NCI-H524 (cell line): ENCODE data around the gene FANCC.
"Not testable (repeated sequence)": the region's sequence is repeated elsewhere in the genome, so short reads cannot be mapped to it uniquely, and the experiment has no call there.

ENCODE experiments used
- DNase-seq, 2 experiments: peaks; one replicate each; lab custom pipeline; 2025; lab: John Stamatoyannopoulos, UW

The FANCC gene

GRCh38 chr9:95330720-95331404 is 13.4 kb upstream of the FANCC start:
- no peak for DNase-seq

GRCh38 chr9:95329061-95329460 is 11.6 kb upstream of the FANCC start:
- not testable (repeated sequence) for DNase-seq

DNA sequence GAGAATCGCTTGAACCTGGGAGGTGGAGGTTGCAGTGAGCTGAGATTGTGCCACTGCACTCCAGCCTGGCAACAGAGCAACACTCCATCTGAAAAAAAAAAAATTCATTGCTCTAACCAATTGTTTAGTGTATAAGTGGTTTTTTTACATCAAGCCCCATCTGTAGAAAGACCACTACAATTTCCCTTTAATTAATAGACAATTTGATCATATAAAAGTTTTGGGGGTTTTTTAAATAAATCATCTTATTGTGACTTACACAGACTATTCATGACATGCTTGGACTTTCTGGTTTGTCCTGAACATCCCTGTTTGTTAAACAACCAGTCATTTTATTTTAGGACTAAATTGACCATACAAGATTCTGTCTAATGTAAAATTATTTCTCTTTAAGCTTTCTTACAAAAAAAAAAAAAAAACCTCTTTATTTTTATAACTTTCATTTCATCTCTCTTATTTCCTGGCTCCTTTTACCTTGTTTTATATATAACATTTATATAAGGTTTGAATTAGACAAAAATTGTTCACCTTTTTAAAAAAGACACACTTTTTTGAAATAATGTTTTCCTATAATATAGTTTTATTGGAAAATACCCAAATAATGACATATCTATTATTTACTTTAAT is 9.8 kb upstream of the FANCC start:
- no peak for DNase-seq

DNA sequence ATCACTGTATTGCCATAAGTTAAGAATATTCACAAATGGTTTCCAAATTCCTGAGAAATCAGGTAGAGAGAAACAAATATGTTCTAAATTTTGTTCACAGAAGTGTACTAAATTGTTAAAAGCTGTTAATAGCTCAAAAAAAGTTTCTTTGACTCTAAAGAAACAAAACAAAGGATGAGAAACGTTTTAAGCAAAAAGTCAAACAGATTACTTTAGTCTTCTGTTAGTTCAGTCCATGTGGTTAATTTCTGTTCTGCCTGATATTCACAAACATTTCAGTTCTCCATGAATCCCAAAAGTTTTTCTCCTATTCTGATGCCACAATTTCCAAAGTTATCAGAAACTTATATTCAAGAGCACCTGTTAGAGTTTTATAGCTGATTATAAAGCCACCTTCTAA is 7.7 kb upstream of the FANCC start:
- no peak for DNase-seq

GRCh38 chr9:95317893-95318211 is 343 bp upstream of the FANCC start:
- DNase-seq = peak in 1 of 2 experiments; percentile 41

DNA sequence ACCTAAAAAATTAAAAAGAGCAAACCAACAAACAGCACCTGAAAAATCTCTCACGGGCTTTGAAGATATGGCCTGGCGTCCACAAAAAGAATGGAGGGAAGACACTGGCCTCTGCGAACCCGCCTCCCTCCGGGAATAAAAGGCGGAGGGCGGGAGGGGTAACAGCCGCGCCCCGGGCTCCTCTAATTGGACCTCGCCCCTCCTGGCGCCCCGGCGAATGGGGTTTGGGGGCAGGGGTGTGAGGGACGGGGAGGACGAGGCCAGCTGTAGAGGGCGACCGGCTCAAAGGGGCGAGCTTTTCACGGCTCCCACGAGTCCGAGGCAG is 753 bp downstream of the FANCC start:
- peak; percentile 91 for DNase-seq

- peak in 1 of 2 experiments; percentile 38 for DNase-seq
These were observed 1.2 kb downstream of the FANCC start for GRCh38 chr9:95316274-95316673.

- DNase-seq = no peak
These were observed 2.3 kb downstream of the FANCC start for GRCh38 chr9:95315108-95315746.

DNA sequence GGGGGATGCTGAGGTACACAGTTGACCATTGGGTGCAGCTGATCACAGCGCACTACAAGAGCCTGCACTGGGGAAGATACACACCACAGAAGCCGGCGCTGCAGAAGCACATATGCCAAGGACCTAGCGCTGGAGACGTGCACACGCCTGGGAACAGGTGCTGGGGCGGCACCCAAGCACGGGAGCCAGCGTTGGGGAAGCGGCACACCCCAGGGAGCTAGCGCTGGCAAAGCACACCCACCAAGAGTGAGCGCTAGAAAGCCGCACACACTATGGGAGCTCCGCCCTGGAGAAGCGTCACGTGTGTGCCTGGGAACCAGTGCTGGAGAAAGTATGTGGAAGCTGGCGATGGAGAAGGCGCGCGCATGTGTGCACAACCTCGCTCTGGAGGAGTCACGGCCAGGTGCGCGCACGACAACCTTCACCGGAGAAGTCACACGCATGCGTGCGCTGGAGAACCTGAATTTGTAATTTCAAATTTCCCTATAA is 4.5 kb downstream of the FANCC start:
- DNase-seq = peak; percentile 98

- no peak for DNase-seq
These were observed 5.5 kb downstream of the FANCC start for GRCh38 chr9:95311961-95312360.

- DNase-seq = no peak
These were observed 10.0 kb downstream of the FANCC start for GRCh38 chr9:95307538-95307937.

GRCh38 chr9:95306819-95307218 is 10.7 kb downstream of the FANCC start:
- DNase-seq = no peak

DNA sequence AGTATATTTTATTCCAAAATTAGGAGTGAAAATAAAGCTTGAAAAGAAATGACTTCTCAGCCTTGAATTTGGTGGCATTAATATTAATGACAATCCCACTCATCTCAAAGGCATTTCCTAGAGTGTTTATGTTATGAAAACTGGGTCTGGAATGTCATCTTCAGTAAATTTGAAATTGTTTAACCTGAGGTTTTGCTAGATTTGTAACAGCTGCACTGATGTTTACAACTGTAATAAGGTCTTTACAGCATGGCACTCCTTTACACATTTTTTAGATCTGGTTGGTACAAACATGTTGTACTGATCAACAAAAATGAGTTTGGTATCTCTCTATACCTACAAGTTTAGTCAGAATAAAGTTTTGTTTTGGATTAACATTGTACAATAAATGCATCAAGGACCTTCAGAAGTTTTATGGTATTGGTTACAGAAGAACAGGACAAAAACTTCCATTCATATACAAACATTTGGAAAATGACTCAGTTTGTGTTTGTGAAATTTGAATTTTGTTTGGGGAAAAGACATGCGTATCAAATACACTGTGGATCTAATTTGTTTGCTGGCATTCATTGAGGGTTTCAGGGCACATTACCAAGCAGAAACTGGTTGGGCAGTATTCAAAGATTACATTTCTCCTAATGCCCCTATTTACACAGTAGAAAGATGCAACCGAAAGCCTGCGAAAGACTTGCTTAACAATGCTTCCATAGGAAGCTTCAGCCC is 11.6 kb downstream of the FANCC start:
- no peak for DNase-seq

DNA sequence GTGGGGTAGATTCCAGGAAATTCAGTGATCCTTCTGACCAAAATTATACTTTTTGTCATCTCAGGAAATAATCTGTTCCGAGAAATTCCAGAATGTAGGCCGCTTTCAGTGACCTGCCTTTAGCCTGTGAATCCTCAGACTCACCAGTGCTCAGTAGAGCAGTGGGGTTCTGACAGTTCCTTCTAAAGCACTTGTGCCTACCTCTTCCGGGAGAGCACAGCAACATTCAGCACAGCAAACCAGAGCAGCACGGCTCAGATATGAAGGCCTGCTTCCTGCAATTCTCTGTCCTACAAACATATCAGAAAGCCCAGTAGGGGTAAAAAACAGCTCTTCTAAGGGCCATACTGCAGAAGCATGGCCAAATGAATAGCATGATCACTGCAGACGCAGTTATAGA is 15.0 kb downstream of the FANCC start:
- DNase-seq = no peak

- no peak for DNase-seq
These were observed 19.7 kb downstream of the FANCC start for GRCh38 chr9:95297760-95298159.

GRCh38 chr9:95297316-95297715 is 20.2 kb downstream of the FANCC start:
- no peak for DNase-seq

- DNase-seq = no peak
These were observed 20.7 kb downstream of the FANCC start for GRCh38 chr9:95296761-95297160.

DNA sequence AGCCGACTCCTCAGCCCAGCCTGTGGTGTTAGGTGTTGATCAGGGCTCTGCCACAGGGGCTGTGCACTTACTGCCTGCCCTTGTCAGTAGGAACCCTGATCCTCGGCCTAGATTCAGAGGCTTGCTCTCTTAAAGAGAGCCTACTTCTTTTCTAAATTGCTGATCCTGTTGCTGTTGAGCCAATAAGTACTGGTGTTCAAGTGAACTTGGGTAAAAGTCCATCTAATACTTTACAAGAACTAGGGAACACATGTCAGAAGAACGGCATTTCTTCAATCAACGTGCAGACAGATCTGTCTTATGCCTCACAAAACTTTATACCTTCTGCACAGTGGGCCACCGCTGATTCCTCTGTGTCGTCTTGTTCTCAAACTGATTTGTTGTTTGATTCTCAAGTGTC is 24.2 kb downstream of the FANCC start:
- DNase-seq = not testable (repeated sequence)

DNA sequence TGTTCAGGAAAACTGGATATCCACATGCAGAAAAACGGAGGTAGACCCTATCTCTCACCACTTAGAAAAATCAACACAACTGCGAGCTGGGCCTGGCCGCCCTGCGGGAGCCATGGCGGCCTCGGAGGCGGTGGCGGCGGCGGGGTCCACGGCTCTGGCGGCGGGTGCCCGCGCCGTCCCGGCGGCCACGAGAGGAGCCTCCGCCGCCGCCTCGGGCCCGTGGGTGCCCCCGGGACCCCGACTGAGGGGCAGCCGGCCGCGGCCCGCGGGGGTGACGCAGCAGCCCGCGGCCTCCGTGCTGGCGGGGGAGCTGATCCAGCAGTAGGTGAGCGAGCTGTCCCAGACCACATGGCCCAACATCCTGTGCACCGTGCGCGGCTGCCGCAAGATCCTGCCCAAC is 25.3 kb downstream of the FANCC start:
- DNase-seq = no peak

DNA sequence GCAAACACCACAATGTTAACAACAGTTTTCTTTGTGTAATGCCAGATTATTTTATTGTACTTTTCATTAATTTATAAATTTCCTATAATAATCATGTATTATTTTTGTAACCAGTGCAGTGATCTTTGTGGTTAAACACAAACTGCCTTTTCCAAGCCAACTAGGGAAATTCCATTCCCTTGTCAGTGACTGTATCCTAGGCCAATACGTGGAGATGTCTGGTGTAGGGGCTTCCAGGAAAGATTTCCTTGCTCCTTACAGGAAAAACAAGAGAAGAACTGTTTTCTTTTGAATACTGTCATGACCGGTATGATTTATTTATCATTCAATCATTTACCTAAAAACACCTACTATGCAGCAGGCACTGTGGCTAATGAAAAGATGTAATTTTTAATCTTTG is 31.4 kb downstream of the FANCC start:
- no peak for DNase-seq

- no peak for DNase-seq
These were observed 32.2 kb downstream of the FANCC start for GRCh38 chr9:95285307-95285706.

DNA sequence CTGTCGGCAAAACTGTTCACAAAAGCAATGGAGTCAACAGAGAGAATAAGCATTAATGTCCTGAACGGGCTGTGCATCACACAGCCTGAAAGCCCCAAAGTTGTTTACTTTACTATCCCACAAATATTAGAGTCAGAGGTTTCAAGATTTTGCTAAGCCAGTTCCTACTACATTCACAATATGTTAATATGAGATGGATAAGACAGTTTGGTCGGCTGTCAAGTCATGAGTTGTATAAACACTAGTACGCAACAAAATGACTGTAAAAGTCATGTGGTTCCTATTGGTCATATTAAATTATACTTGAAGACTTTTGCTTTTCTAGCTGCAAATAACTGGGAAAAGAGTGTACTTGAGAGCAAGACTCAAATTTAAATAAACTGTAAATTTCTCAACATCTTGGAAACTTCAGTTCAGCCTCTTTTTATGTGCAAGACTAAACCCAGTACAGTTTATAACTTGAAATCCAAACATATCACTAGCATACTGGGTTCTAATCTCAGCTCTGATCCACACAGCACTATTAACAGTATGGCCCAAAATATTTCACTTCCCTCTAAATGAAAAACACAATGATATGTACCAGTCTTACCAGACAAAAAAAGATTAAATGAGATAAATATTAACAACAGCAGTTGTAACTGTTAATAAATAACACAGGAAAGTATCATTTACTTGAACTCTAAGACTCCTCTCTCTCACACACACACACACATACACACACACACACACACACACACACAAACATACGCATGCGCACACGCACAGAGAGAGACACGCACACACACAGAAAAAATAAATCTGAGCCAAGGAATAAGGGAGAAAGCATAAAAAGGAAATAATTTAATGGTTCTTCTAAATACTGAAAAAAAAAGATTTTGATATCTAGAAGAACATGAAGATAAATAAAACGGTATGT is 33.1 kb downstream of the FANCC start:
- DNase-seq = no peak
